Kidney (tissue), 14 donors: Measurements from ENCODE around the gene ZNF423. TPM values are rescaled to one million over a fixed set of nuclear protein-coding genes. Genes with fewer than 3 reads are reported as not detected.

Experiments used
- DNase-seq, 5 donors: peaks; one replicate each; pipeline ENCODE4 v3.0.0-alpha.2; 2013 to 2020
- FAIRE-seq: peaks from 2 replicates; lab custom pipeline; 2012; peaks lifted over from hg19 to GRCh38; lab: Jason Lieb, UNC
- H3K27ac ChIP-seq, 2 donors: one replicate each; pipeline ENCODE4 v1.7.0; 2013; ENCODE audit warnings: low read depth in 2 of 2, low read length in 2 of 2, inconsistent platforms in 1 of 2
- H3K27me3 ChIP-seq: one replicate; pipeline ENCODE4 v1.7.1; 2013; ENCODE audit warnings: low read length, inconsistent platforms; ENCODE audit not compliant: control insufficient read depth, insufficient read depth
- H3K36me3 ChIP-seq, 3 donors: one replicate each; pipeline versions ENCODE4 v1.7.0 to v1.7.1; 2013; ENCODE audit warnings: low read length in 3 of 3, control low read depth in 1 of 3, inconsistent platforms in 1 of 3; ENCODE audit not compliant: insufficient read depth in 3 of 3, control insufficient read depth in 2 of 3
- H3K4me1 ChIP-seq, 3 donors: one replicate each; pipeline versions ENCODE4 v1.7.0 to v1.7.1; 2013; ENCODE audit warnings: low read length in 3 of 3, inconsistent platforms in 1 of 3, low read depth in 1 of 3; ENCODE audit not compliant: control insufficient read depth in 2 of 3, insufficient read depth in 2 of 3
- H3K4me3 ChIP-seq, 3 donors: one replicate each; pipeline versions ENCODE4 v1.7.0 to v1.8.1; 2013; ENCODE audit warnings: low read length in 3 of 3, control low read depth in 1 of 3, inconsistent platforms in 1 of 3
- H3K9ac ChIP-seq, 3 donors: one replicate each; pipeline versions ENCODE4 v1.7.0 to v1.7.1; 2013; ENCODE audit warnings: low read length in 3 of 3, control low read depth in 1 of 3, inconsistent platforms in 1 of 3
- H3K9me3 ChIP-seq, 3 donors: one replicate each; pipeline versions ENCODE4 v1.7.0 to v1.7.1; 2013; ENCODE audit warnings: low read length in 3 of 3, control low read depth in 1 of 3, inconsistent platforms in 1 of 3; ENCODE audit not compliant: control insufficient read depth in 2 of 3, insufficient read depth in 1 of 3
- CTCF ChIP-seq: IDR thresholded peaks from 3 replicates; pipeline ENCODE4 v1.5.1; 2012; ENCODE audit warnings: mild to moderate bottlenecking, moderate library complexity, borderline replicate concordance; ENCODE audit not compliant: insufficient read depth; ENCODE audit errors: extremely low read depth
- intact Hi-C: fragments of 100-400 bp; cut with DNase I; formaldehyde crosslinking; loops from one replicate; pipeline ENCODE4 v1.11.1; 2022
- polyA plus RNA-seq: library from polyadenylated mRNA; stranded (reverse); fragments of 350-450 nt; fragmentation: Illumina TruSeq; extraction: RNeasy Lipid Tissue Mini Kit (QIAGEN cat#74804); gene quantifications from one replicate; pipeline ENCODE4 v1.2.3, GENCODE V29; 2014; ENCODE audit warnings: low read depth, low replicate concordance; ENCODE audit not compliant: insufficient read depth
- total RNA-seq: library from RNA; stranded (reverse); fragmentation: NEBNext Ultra II Directional; extraction: Animal tissue kit (Norgen Biotek cat#: 25700); gene quantifications from one replicate; pipeline ENCODE4 v1.2.1, GENCODE V29; 2021
- donor health status: control.
- donor health status: control.
- donor health status: control.
- donor health status: control.
- donor health status: control.
- donor health status: DM: yes; HTN: yes; CAD: no.
- donor health status: Normal renal cell carcinoma (clear cell type).

Gene ZNF423
- total and polyA plus RNA-seq, 2 donors from 2014 or later: 2.0 to 8.4 TPM

GRCh38 chr16:49748322-49748721 is 107.6 kb downstream of the ZNF423 start:
- H3K27me3 ChIP-seq: no peaks in the 10 kb centered on the region
- no peak overlapping the region for H3K9ac ChIP-seq
- H3K9me3 ChIP-seq: no peaks in the 10 kb centered on the region
- FAIRE-seq (no peak), DNase-seq (no peak)
- no peak overlapping the region for H3K27ac ChIP-seq
- H3K4me3 ChIP-seq: no peak overlapping the region
- H3K4me1 ChIP-seq: peaks cover 0 to 3% (median 0%) of the 10 kb centered on the region in 3 donors
- TF ChIP-seq CTCF: no peak
- intact Hi-C loops: no loop called here
- no peaks in the 10 kb centered on the region for H3K36me3 ChIP-seq

GRCh38 chr16:49747654-49748053 is 108.3 kb downstream of the ZNF423 start:
- peaks cover 0 to 5% (median 0%) of the 10 kb centered on the region in 3 donors for H3K4me1 ChIP-seq
- H3K9me3 ChIP-seq: no peaks in the 10 kb centered on the region
- no peaks in the 10 kb centered on the region for H3K27me3 ChIP-seq
- DNase-seq (no peak), FAIRE-seq (no peak)
- H3K36me3 ChIP-seq: no peaks in the 10 kb centered on the region
- H3K4me3 ChIP-seq: no peak overlapping the region
- H3K27ac ChIP-seq: no peak overlapping the region
- no peak for TF ChIP-seq CTCF
- H3K9ac ChIP-seq: no peak overlapping the region
- intact Hi-C loops: no loop called here

GRCh38 chr16:49746545-49746944 is 109.4 kb downstream of the ZNF423 start:
- H3K4me3 ChIP-seq: no peak overlapping the region
- FAIRE-seq: no peak
- H3K27ac ChIP-seq: no peak overlapping the region
- no peaks in the 10 kb centered on the region for H3K36me3 ChIP-seq
- no peak for DNase-seq
- no peaks in the 10 kb centered on the region for H3K9me3 ChIP-seq
- H3K4me1 ChIP-seq: peaks cover 0 to 4% (median 0%) of the 10 kb centered on the region in 3 donors
- TF ChIP-seq CTCF: no peak
- intact Hi-C loops: no loop called here
- H3K27me3 ChIP-seq: no peaks in the 10 kb centered on the region
- H3K9ac ChIP-seq: no peak overlapping the region

GRCh38 chr16:49745311-49745747 is 110.6 kb downstream of the ZNF423 start:
- no peak for FAIRE-seq

More at GRCh38 chr16:49745311-49745747, 110.6 kb downstream of the ZNF423 start:
- no peak for DNase-seq
- intact Hi-C loops: no loop called here
- Histone ChIP-seq H3K27ac (no peak overlapping the region), H3K27me3 (no peaks in the 10 kb centered on the region), H3K4me1 (peaks cover 0 to 2% (median 0%) of the 10 kb centered on the region in 3 donors), H3K36me3 (no peaks in the 10 kb centered on the region), H3K9ac (no peak overlapping the region), H3K4me3 (no peak overlapping the region), H3K9me3 (no peaks in the 10 kb centered on the region)
- no peak for TF ChIP-seq CTCF
